Vagina (tissue), 2 donors: ENCODE measurements around the gene B3GLCT. TPM values are rescaled to one million over a fixed set of nuclear protein-coding genes. Genes with fewer than 3 reads are reported as not detected.

Experiments
- DNase-seq, 2 donors: peaks; one replicate each; pipeline ENCODE4 v3.0.0-alpha.2; 2017; ENCODE audit errors: extremely low spot score in 2 of 2
- H3K27ac ChIP-seq: fragments of 200-600 bp; sonication (generic); one replicate; pipeline ENCODE4 v1.5.1; 2019
- H3K27me3 ChIP-seq: fragments of 200-600 bp; sonication (generic); one replicate; pipeline ENCODE4 v1.5.1; 2019
- H3K36me3 ChIP-seq, 2 donors: fragments of 200-600 bp; sonication (generic); one replicate each; pipeline ENCODE4 v1.5.1; 2017 to 2019
- H3K4me1 ChIP-seq: fragments of 200-600 bp; sonication (generic); one replicate; pipeline ENCODE4 v1.5.1; 2019
- H3K4me3 ChIP-seq, 2 donors: fragments of 200-600 bp; sonication (generic); 1 replicate in 1 of 2; 2 replicates in 1 of 2; pipeline ENCODE4 v1.5.1; 2016 to 2019
- H3K9me3 ChIP-seq: fragments of 200-600 bp; sonication (generic); one replicate; pipeline ENCODE4 v1.5.1; 2019
- POLR2A ChIP-seq, 2 donors: fragments of 450-650 bp; IDR thresholded peaks; one replicate each; pipeline ENCODE4 v1.6.1; 2017; ENCODE audit warnings: antibody characterized with exemption in 2 of 2, mild to moderate bottlenecking in 2 of 2, moderate library complexity in 2 of 2
- POLR2AphosphoS5 ChIP-seq, 2 donors: sonication (generic); formaldehyde crosslinking; IDR thresholded peaks; one replicate each; pipeline ENCODE4 v1.9.0; 2017; ENCODE audit warnings: antibody characterized with exemption in 2 of 2, mild to moderate bottlenecking in 2 of 2, low read depth in 1 of 2; ENCODE audit not compliant: insufficient read depth in 1 of 2
- intact Hi-C: fragments of 100-400 bp; cut with DNase I; formaldehyde crosslinking; loops from one replicate; pipeline ENCODE4 v1.15.1; 2023
- total RNA-seq: library from RNA; depleted of rRNA; stranded (reverse); fragments of >200 nt; gene quantifications from one replicate; pipeline ENCODE4 v1.2.3, GENCODE V29; 2016
- TF ChIP-seq, protein P1 (sequence below), 3 experiments: fragments of 450-650 bp in 2 of 3; fragments of 200-600 bp in 1 of 3; sonication (generic) in 1 of 3; IDR thresholded peaks; one replicate each; pipeline ENCODE4 v1.5.1; 2017 to 2019; ENCODE audit warnings: antibody characterized with exemption in 3 of 3, mild to moderate bottlenecking in 2 of 3, moderate library complexity in 2 of 3

B3GLCT gene
- total RNA-seq, 1 donor from 2014 or later, result 8.1 TPM

DNA sequence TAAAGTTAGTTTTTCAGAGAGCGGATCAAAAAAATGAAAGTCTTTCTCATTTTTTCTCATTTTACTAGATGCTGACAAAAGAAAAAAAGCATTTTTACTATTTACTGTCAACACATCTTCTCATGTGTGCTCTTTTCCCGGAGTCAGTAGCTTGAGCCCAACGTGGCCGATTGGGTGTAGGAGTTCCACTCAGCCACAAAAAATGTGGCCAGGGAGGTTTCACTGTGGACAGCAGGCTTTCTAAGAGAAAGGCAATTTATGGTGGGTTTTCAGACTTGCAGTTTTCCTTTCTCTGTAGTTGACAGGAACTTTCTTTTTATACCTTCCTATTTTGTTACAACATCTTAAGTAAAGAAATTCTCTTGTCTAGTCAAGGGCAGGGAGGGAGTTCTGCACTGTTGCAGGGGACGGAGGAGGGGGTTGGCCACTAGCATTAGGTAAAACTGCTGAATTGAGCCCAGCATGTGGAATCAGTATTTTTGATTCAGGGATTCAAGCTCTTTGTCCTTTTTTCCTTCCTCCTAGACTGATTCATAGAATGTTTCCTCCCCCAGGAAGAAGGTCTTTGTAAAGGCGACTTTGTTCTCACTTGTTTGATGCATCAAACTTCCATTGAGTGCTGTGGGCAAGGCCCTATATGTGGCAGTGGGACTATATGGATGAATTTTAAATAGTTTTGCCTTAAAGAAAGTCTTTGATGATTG is 123.1 kb downstream of the B3GLCT start:
- Histone ChIP-seq H3K4me1 (no peaks in the 10 kb centered on the region), H3K27me3 (no peaks in the 10 kb centered on the region), H3K9me3 (no peaks in the 10 kb centered on the region), H3K27ac (no peak overlapping the region), H3K36me3 (peaks cover 0 to 1% of the 10 kb centered on the region in 2 donors), H3K4me3 (no peak overlapping the region)
- intact Hi-C loops, result no loop called here
- DNase-seq, result no peak
- no peak for TF ChIP-seq POLR2A (IDR thresholded peaks at IDR 0.05)
- TF ChIP-seq, protein P1, sequence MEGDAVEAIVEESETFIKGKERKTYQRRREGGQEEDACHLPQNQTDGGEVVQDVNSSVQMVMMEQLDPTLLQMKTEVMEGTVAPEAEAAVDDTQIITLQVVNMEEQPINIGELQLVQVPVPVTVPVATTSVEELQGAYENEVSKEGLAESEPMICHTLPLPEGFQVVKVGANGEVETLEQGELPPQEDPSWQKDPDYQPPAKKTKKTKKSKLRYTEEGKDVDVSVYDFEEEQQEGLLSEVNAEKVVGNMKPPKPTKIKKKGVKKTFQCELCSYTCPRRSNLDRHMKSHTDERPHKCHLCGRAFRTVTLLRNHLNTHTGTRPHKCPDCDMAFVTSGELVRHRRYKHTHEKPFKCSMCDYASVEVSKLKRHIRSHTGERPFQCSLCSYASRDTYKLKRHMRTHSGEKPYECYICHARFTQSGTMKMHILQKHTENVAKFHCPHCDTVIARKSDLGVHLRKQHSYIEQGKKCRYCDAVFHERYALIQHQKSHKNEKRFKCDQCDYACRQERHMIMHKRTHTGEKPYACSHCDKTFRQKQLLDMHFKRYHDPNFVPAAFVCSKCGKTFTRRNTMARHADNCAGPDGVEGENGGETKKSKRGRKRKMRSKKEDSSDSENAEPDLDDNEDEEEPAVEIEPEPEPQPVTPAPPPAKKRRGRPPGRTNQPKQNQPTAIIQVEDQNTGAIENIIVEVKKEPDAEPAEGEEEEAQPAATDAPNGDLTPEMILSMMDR (IDR thresholded peaks at IDR 0.05), result no peak
- no peak for TF ChIP-seq POLR2AphosphoS5 (IDR thresholded peaks at IDR 0.05; ENCODE audit: insufficient read depth in 1 of 2, low read depth in 1 of 2)

DNA sequence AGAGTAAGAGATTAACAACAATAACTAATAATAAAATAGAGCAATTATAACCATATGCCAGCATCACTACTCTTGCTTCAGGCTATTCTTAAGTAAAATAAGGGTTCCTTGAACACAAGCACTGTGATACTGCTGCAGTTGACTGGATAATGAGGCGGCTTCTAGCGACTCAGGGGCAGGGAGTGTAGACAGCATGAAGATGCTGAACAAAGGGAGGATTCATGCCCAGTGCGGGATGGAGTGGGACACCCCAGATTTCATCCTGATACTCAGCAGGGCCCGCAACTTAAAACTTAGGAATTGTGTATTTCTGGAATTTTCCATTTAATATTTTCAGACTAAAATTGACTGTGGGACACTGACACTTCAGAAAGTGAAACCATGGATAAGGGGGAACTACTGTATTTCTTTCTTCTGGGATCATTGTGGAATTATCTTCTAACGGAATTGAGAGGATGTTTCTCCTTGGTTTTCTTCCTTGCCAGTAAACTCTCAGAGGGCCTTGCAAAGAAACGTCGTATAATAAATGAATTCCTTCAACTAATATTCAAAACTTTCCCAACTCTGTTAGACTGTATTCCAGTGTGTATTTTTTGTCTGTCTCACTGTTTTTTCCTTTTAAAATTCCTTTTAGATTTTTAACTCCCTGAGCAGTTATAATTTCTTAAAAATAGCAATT is 127.5 kb downstream of the B3GLCT start:
- Histone ChIP-seq H3K4me3 (no peak overlapping the region), H3K27ac (no peak overlapping the region), H3K36me3 (no peaks in the 10 kb centered on the region), H3K9me3 (no peaks in the 10 kb centered on the region), H3K27me3 (no peaks in the 10 kb centered on the region), H3K4me1 (no peaks in the 10 kb centered on the region)
- TF ChIP-seq POLR2A (IDR thresholded peaks at IDR 0.05) (no peak), POLR2AphosphoS5 (IDR thresholded peaks at IDR 0.05; ENCODE audit: insufficient read depth in 1 of 2, low read depth in 1 of 2) (no peak)
- intact Hi-C loops, result no loop called here
- DNase-seq, result no peak

DNA sequence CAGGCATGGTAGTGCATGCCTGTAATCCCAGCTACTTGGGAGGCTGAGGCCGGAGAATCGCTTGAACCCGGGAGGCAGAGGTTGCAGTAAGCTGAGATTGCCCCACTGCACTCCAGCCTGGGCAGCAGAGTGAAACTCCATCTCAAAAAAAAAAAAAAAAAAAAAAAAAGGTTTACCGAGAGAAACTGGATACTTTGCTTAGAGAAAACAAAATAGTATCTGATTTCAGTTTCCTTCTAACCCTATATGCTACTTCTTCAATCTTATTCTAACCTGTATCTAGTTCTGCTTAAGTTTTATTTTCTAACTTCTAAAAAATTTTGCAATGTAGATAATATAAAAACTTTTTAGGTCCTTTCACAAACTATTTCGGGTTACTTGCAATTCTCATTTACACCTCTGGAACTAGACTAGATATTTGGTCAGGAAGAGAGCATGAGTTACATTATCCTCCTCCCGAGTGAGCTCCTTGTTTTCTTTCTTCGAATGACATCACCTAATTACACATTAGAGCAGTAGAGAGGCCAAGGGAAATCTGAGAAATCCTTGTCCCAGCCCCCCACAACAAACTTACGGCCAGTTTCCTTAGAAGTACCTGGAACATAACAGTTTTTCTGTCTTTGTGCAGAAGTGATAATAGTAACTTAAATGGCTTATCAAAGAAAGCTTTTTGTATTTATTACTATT is 128.9 kb downstream of the B3GLCT start:
- Histone ChIP-seq H3K4me3 (no peak overlapping the region), H3K27me3 (no peaks in the 10 kb centered on the region), H3K36me3 (no peaks in the 10 kb centered on the region), H3K4me1 (no peaks in the 10 kb centered on the region), H3K27ac (no peak overlapping the region), H3K9me3 (no peaks in the 10 kb centered on the region)
- intact Hi-C loops, result no loop called here
- no peak for DNase-seq
- TF ChIP-seq POLR2AphosphoS5 (IDR thresholded peaks at IDR 0.05; ENCODE audit: insufficient read depth in 1 of 2, low read depth in 1 of 2), result no peak
- TF ChIP-seq, protein P1 (IDR thresholded peaks at IDR 0.05), result no peak
- TF ChIP-seq POLR2A (IDR thresholded peaks at IDR 0.05), result no peak

DNA sequence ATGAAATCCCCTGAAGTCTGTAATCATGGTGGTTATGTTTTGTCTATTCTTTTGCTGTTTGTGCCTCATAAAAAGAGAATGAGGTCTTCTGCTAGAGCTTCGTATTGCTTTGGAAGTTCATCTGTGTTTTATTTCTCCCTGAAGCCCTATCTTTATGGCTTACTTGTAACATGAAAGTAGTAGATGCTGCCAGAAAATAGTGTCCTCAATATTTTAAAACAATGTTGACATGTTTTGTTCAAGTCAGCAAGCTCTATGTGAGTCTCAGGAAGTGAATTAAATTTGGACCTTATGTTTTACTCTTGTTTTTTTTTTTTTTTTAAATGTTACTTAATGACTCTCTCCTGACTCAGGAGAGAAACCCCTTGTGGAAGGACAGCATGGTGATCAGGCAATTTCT is 130.5 kb downstream of the B3GLCT start:
- intact Hi-C loops, result no loop called here
- Histone ChIP-seq H3K4me1 (no peaks in the 10 kb centered on the region), H3K4me3 (no peak overlapping the region), H3K27me3 (no peaks in the 10 kb centered on the region), H3K27ac (no peak overlapping the region), H3K36me3 (no peaks in the 10 kb centered on the region), H3K9me3 (no peaks in the 10 kb centered on the region)
- DNase-seq, result no peak
- TF ChIP-seq POLR2A (IDR thresholded peaks at IDR 0.05) (no peak), POLR2AphosphoS5 (IDR thresholded peaks at IDR 0.05; ENCODE audit: insufficient read depth in 1 of 2, low read depth in 1 of 2) (no peak)
- TF ChIP-seq, protein P1 (IDR thresholded peaks at IDR 0.05), result no peak

DNA sequence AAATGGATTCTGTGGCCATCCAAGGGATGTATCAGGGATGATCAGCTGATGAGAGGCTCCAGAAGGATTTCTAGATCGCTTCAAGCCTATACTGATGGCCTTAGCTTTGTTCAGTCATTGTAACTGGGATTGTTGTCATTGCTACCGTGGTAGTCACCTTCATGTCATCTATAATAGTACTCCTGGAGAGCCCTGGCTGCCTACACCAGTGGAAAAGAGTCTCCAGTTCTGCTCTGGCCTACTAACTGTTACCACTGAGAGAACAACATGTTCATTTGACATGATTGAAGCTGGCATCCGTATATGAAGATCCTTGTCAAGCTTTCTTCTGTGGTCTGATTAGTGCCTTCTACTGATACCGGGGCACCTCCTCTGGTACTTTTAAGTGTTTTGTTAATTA is 131.3 kb downstream of the B3GLCT start:
- no peaks in the 10 kb centered on the region for H3K36me3 ChIP-seq
- H3K27ac ChIP-seq, result no peak overlapping the region
- intact Hi-C loops, result no loop called here
- no peaks in the 10 kb centered on the region for H3K27me3 ChIP-seq
- H3K9me3 ChIP-seq, result no peaks in the 10 kb centered on the region
- H3K4me3 ChIP-seq, result no peak overlapping the region
- DNase-seq, result no peak
- H3K4me1 ChIP-seq, result no peaks in the 10 kb centered on the region
- TF ChIP-seq, protein P1 (IDR thresholded peaks at IDR 0.05), result no peak
- TF ChIP-seq POLR2A (IDR thresholded peaks at IDR 0.05), result no peak
- TF ChIP-seq POLR2AphosphoS5 (IDR thresholded peaks at IDR 0.05; ENCODE audit: insufficient read depth in 1 of 2, low read depth in 1 of 2), result no peak
